B cell (primary cell): ENCODE measurements around the gene CHD5. TPM values are rescaled to one million over a fixed set of nuclear protein-coding genes. Genes with fewer than 3 reads are reported as not detected.

Source experiments
- ATAC-seq: fragments of 200-7000 bp; cut with Tn5 transposase; one replicate; pipeline ENCODE4 v1.10.0; 2021; ENCODE audit warnings: low read depth, mild to moderate bottlenecking, moderate number of reproducible peaks, moderate library complexity
- CTCF ChIA-PET: fragments of 350-600 bp; sonication (Branson Sonifier 250); formaldehyde crosslinking; loops from one replicate; lab custom pipeline; 2021; ENCODE audit warnings: antibody characterized with exemption, inconsistent platforms; lab: Charles Lee
- POLR2A ChIA-PET: fragments of 350-600 bp; sonication (Branson Sonifier 250); formaldehyde crosslinking; loops from one replicate; lab custom pipeline; 2021; ENCODE audit warnings: antibody characterized with exemption; lab: Charles Lee
- DNase-seq: peaks from one replicate; pipeline ENCODE4 v3.0.0; 2013
- H2AFZ ChIP-seq: 2 replicates; pipeline ENCODE4 v1.6.1; 2012; ENCODE audit warnings: mild to moderate bottlenecking, low read depth, low read length; ENCODE audit not compliant: insufficient read depth, poor library complexity, severe bottlenecking
- H3K27ac ChIP-seq, 2 donors: 1 replicate in 1 of 2; 2 replicates in 1 of 2; pipeline ENCODE4 v1.5.1; 2012 to 2013; ENCODE audit warnings: low read length in 2 of 2, mild to moderate bottlenecking in 2 of 2, moderate library complexity in 1 of 2
- H3K27me3 ChIP-seq, 4 experiments: fragments of 200-600 bp in 1 of 4; sonication (generic) in 1 of 4; replicated peaks in 1 of 4; 1 replicate in 2 of 4; 2 replicates in 2 of 4; pipeline versions ENCODE4 v1.6.1 to v1.7.0; 2013 to 2016; ENCODE audit warnings: low read length in 3 of 4, mild to moderate bottlenecking in 2 of 4, mixed read lengths in 1 of 4, moderate library complexity in 1 of 4; ENCODE audit not compliant: insufficient read depth in 4 of 4, control insufficient read depth in 3 of 4; ENCODE audit errors: control extremely low read depth in 1 of 4
- H3K36me3 ChIP-seq, 2 experiments: replicated peaks in 1 of 2; 1 replicate in 1 of 2; 2 replicates in 1 of 2; pipeline versions ENCODE4 v1.6.1 to v1.7.1; 2013; ENCODE audit warnings: low read length in 1 of 2; ENCODE audit not compliant: insufficient read depth in 2 of 2, control insufficient read depth in 1 of 2; ENCODE audit errors: control extremely low read depth in 1 of 2, extremely low read depth in 1 of 2
- H3K4me1 ChIP-seq, 2 donors: fragments of 200-600 bp in 1 of 2; sonication (generic) in 1 of 2; 1 replicate in 1 of 2; 2 replicates in 1 of 2; pipeline versions ENCODE4 v1.5.1 to v1.6.1; 2013 to 2017; ENCODE audit warnings: low read length in 2 of 2; ENCODE audit not compliant: control insufficient read depth in 2 of 2, insufficient read depth in 2 of 2
- H3K4me2 ChIP-seq: replicated peaks from 2 replicates; pipeline ENCODE3; 2012; ENCODE audit warnings: mild to moderate bottlenecking, low read depth, low read length; ENCODE audit not compliant: poor library complexity, severe bottlenecking
- H3K4me3 ChIP-seq, 5 experiments: fragments of 200-600 bp in 1 of 5; sonication (generic) in 1 of 5; 1 replicate in 3 of 5; 2 replicates in 2 of 5; pipeline versions ENCODE4 v1.5.1 to v1.7.0; 2011 to 2016; ENCODE audit warnings: low read length in 4 of 5, mild to moderate bottlenecking in 4 of 5, low read depth in 2 of 5, control low read depth in 1 of 5, moderate library complexity in 1 of 5; ENCODE audit not compliant: insufficient read depth in 1 of 5; ENCODE audit errors: control extremely low read depth in 1 of 5, extremely low read depth in 1 of 5
- H3K79me2 ChIP-seq: fragments of 200-600 bp; sonication (generic); one replicate; pipeline ENCODE4 v1.6.0; 2016; ENCODE audit warnings: low read length; ENCODE audit not compliant: control insufficient read depth, insufficient read depth
- H3K9ac ChIP-seq: fragments of 200-600 bp; sonication (generic); 2 replicates; pipeline ENCODE4 v1.6.1; 2017; ENCODE audit warnings: mild to moderate bottlenecking, low read length, moderate library complexity
- H3K9me3 ChIP-seq, 3 donors: one replicate each; pipeline versions ENCODE4 v1.6.1 to v1.7.1; 2013; ENCODE audit warnings: low read length in 2 of 3; ENCODE audit not compliant: control insufficient read depth in 2 of 3, insufficient read depth in 1 of 3; ENCODE audit errors: control extremely low read depth in 1 of 3
- H4K20me1 ChIP-seq: 2 replicates; pipeline ENCODE4 v1.6.0; 2012; ENCODE audit warnings: mild to moderate bottlenecking, low read length; ENCODE audit not compliant: insufficient read depth, control insufficient read depth, poor library complexity, severe bottlenecking
- H3K27ac Mint-ChIP-seq: one replicate; pipeline ENCODE4 v1.8.0; 2021; ENCODE audit warnings: mixed read lengths
- H3K27me3 Mint-ChIP-seq: one replicate; pipeline ENCODE4 v1.8.0; 2021; ENCODE audit warnings: mixed read lengths
- H3K4me1 Mint-ChIP-seq: one replicate; pipeline ENCODE4 v1.8.0; 2021; ENCODE audit warnings: mixed read lengths
- H3K4me3 Mint-ChIP-seq: one replicate; pipeline ENCODE4 v1.8.0; 2021; ENCODE audit warnings: mixed read lengths
- H3K9me3 Mint-ChIP-seq: one replicate; pipeline ENCODE4 v1.8.0; 2022; ENCODE audit warnings: mixed read lengths; ENCODE audit not compliant: insufficient read depth
- EZH2 ChIP-seq: IDR thresholded peaks from 2 replicates; pipeline ENCODE4 v1.6.1; 2012; ENCODE audit warnings: borderline replicate concordance, low read depth, mild to moderate bottlenecking, moderate library complexity, low read length; ENCODE audit not compliant: insufficient read depth, poor library complexity, severe bottlenecking
- WGBS: methylation state at CpG from one replicate; pipeline ENCODE4 v1.1.5; 2013; ENCODE audit warnings: missing lambda C conversion rate; ENCODE audit not compliant: insufficient coverage; 5-methylcytosine and 5-hydroxymethylcytosine counted together
- intact Hi-C: fragments of 100-400 bp; cut with micrococcal nuclease; formaldehyde crosslinking; loops from one replicate; pipeline ENCODE4 v1.10.0; 2022
- polyA plus RNA-seq: library from polyadenylated mRNA; depleted of rRNA; stranded (reverse); fragments of >200 nt; gene quantifications from 2 replicates; pipeline ENCODE4 v1.2.3, GENCODE V29; 2012
- total RNA-seq, 2 donors: library from RNA; stranded (reverse); fragments of 120-200 nt in 1 of 2; gene quantifications; 1 replicate in 1 of 2; 2 replicates in 1 of 2; pipeline versions ENCODE4 v1.2.3 to v1.2.4, GENCODE V29; 2013 to 2022
- TF ChIP-seq, protein P1 (sequence below): fragments of 200-600 bp; IDR thresholded peaks from one replicate; pipeline ENCODE4 v1.8.0; 2022; ENCODE audit warnings: antibody characterized with exemption, mild to moderate bottlenecking

The CHD5 gene
- total and polyA plus RNA-seq, 2 donors (not counting 1 experiment from before 2014, with no cell fraction given), result 0.18 to 0.20 TPM

DNA sequence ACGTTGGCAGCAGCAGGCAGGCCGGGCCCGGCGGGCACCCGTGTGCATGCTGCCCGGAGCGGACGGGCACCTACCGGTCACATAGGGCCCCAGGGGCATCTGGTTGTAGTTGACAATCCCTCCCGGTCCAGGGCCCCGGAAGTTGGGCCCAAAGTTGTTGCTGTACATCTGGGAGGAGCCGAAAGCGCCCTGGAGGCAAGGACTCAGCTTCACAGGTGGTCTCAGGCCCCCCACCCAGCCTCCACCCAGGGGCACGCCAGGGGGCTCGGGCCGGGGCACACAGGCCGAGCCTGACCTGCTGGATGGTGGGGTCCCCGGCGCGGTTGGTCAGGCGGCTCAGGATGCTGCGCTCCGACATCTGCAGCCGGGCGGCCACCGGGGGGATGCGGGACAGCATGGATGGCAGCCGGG lies 73.8 kb downstream of the CHD5 start:
- no peak overlapping the region for H3K27ac ChIP-seq
- CTCF ChIA-PET, result no interaction called here
- no peak overlapping the region for H3K4me2 ChIP-seq
- no peaks in the 10 kb centered on the region for H3K4me1 Mint-ChIP-seq
- DNase-seq (no peak), ATAC-seq (no peak)
- no peaks in the 10 kb centered on the region for H3K4me1 ChIP-seq
- no peak overlapping the region for H3K9ac ChIP-seq
- POLR2A ChIA-PET, result no interaction called here
- H3K27me3 Mint-ChIP-seq, result peaks cover 12% of the 10 kb centered on the region
- TF ChIP-seq, protein P1, sequence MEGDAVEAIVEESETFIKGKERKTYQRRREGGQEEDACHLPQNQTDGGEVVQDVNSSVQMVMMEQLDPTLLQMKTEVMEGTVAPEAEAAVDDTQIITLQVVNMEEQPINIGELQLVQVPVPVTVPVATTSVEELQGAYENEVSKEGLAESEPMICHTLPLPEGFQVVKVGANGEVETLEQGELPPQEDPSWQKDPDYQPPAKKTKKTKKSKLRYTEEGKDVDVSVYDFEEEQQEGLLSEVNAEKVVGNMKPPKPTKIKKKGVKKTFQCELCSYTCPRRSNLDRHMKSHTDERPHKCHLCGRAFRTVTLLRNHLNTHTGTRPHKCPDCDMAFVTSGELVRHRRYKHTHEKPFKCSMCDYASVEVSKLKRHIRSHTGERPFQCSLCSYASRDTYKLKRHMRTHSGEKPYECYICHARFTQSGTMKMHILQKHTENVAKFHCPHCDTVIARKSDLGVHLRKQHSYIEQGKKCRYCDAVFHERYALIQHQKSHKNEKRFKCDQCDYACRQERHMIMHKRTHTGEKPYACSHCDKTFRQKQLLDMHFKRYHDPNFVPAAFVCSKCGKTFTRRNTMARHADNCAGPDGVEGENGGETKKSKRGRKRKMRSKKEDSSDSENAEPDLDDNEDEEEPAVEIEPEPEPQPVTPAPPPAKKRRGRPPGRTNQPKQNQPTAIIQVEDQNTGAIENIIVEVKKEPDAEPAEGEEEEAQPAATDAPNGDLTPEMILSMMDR, result no peak
- TF ChIP-seq EZH2, result no peak
- no peak overlapping the region for H3K4me3 Mint-ChIP-seq
- H3K4me3 ChIP-seq, result no peak overlapping the region
- peaks cover 0 to 3% (median 0%) of the 10 kb centered on the region in 3 donors for H3K9me3 ChIP-seq
- no peaks in the 10 kb centered on the region for H4K20me1 ChIP-seq
- no peaks in the 10 kb centered on the region for H3K9me3 Mint-ChIP-seq
- intact Hi-C loops, result no loop called here
- H3K79me2 ChIP-seq, result no peaks in the 10 kb centered on the region
- H3K27ac Mint-ChIP-seq, result no peak overlapping the region
- 94% methylated on average over 28 of the region's 28 CpGs for WGBS
- no peaks in the 10 kb centered on the region for H3K36me3 ChIP-seq
- H3K27me3 ChIP-seq, result peaks cover 0 to 12% (median under 1%) of the 10 kb centered on the region in 4 experiments
- H2AFZ ChIP-seq, result no peak overlapping the region

- no peak overlapping the region for H3K27ac ChIP-seq
- H3K9ac ChIP-seq, result no peak overlapping the region
- TF ChIP-seq, protein P1, result no peak
- TF ChIP-seq EZH2, result no peak
- no peak for DNase-seq
- H4K20me1 ChIP-seq, result no peaks in the 10 kb centered on the region
- H3K4me3 Mint-ChIP-seq, result no peak overlapping the region
- peaks cover 0 to 12% (median under 1%) of the 10 kb centered on the region in 4 experiments for H3K27me3 ChIP-seq
- H3K79me2 ChIP-seq, result no peaks in the 10 kb centered on the region
- no peaks in the 10 kb centered on the region for H3K36me3 ChIP-seq
- no peaks in the 10 kb centered on the region for H3K4me1 ChIP-seq
- H3K4me2 ChIP-seq, result no peak overlapping the region
- no peaks in the 10 kb centered on the region for H3K9me3 Mint-ChIP-seq
- no peak for ATAC-seq
- no peak overlapping the region for H2AFZ ChIP-seq
- H3K4me1 Mint-ChIP-seq, result no peaks in the 10 kb centered on the region
- H3K27ac Mint-ChIP-seq, result no peak overlapping the region
- H3K9me3 ChIP-seq, result peaks cover 0 to 3% (median 0%) of the 10 kb centered on the region in 3 donors
- H3K4me3 ChIP-seq, result no peak overlapping the region
- WGBS, result 89% methylated on average over 6 of the region's 7 CpGs
- intact Hi-C loops, result no loop called here
- ChIA-PET CTCF (no interaction called here), POLR2A (no interaction called here)
- peaks cover 12% of the 10 kb centered on the region for H3K27me3 Mint-ChIP-seq
These were observed 74.4 kb downstream of the CHD5 start for GRCh38 chr1:6105763-6106162.
